H1 (cell line): Measurements from ENCODE around the gene SCP2. TPM values are rescaled to one million over a fixed set of nuclear protein-coding genes. Genes with fewer than 3 reads are reported as not detected.

Source experiments
- CEBPB ChIP-seq: IDR thresholded peaks from 2 replicates; pipeline ENCODE4 v1.6.1; 2012; ENCODE audit warnings: low read depth, low read length
- CHD2 ChIP-seq: IDR thresholded peaks from 2 replicates; pipeline ENCODE4 v1.6.1; 2012; ENCODE audit warnings: low read length, improper control_type of control experiment
- RFX5 ChIP-seq: IDR thresholded peaks from 2 replicates; pipeline ENCODE4 v1.6.1; 2011; ENCODE audit warnings: low read depth, low read length, improper control_type of control experiment, borderline replicate concordance
- polyA plus RNA-seq, 7 experiments: library from polyadenylated mRNA; depleted of rRNA in 3 of 7; stranded (reverse) in 5 of 7; unstranded in 2 of 7; fragments of >200 nt in 5 of 7; fragments of 200-250 nt in 2 of 7; gene quantifications; 1 replicate in 5 of 7; 2 replicates in 1 of 7; 4 replicates in 1 of 7; pipeline versions ENCODE4 v1.2.1 to v1.2.3, GENCODE V29; 2011 to 2013; ENCODE audit warnings: missing spikeins in 2 of 7, mixed read lengths in 2 of 7
- total RNA-seq: library from RNA; stranded (reverse); fragmentation: NEBNext Ultra II Directional; extraction: Animal tissue kit (Norgen Biotek cat#: 25700); gene quantifications from 2 replicates; pipeline ENCODE4 v1.2.1, GENCODE V29; 2021
- TF ChIP-seq, protein P1 (sequence below), 3 experiments: IDR thresholded peaks; 1 replicate in 2 of 3; 2 replicates in 1 of 3; pipeline versions ENCODE4 v1.5.1 to v1.6.1; 2011; ENCODE audit warnings: low read length in 3 of 3, mild to moderate bottlenecking in 3 of 3, inconsistent platforms in 2 of 3, low read depth in 1 of 3, moderate library complexity in 1 of 3; ENCODE audit not compliant: insufficient read depth in 1 of 3; ENCODE audit errors: control extremely low read depth in 1 of 3
- TF ChIP-seq, protein P2 (sequence below): IDR thresholded peaks from 2 replicates; pipeline ENCODE4 v1.6.1; 2012; ENCODE audit warnings: inconsistent platforms

The SCP2 gene
- total and polyA plus RNA-seq, 2 of the 8 experiments (the other 6 are each of a cell fraction or from before 2014, with no cell fraction given): 20.9 to 54.3 TPM

DNA sequence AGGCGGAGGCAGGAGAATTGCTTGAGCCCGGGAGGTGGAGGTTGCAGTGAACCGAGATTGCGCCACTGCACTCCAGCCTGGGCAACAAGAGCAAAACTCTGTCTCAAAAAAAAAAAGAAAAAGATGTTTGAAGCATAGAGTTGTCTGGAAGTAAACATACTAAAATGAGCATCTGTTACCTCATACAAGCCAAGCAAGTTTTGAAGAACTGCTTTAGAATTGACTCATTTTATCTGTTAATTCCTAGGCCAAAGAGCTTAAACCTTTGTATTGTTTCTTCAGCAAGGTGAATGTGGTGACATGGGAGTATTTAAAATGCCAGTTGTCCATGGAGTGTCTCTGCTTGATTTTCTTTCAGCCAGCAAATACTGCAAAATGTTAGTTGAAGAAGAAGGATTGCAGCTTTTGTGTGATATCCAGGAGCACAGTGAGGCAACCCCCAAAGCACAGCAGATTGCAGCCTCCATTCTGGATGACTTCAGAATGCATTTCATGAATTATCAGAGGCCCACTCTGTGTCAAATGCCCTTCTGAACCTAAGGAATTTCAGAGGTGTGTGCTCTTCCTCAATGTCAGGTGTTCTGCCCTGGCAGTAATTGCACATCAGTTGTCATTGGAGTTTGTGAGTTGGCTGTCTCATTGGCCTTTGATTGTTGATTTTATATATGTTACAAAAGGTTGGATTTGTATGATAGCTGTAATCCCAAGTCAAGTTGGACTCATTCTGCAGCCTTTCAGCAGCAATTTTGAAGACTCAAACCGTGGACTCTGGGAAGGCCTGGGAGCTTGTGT is 34.5 kb upstream of the SCP2 start (continued):
- TF ChIP-seq, protein P1, sequence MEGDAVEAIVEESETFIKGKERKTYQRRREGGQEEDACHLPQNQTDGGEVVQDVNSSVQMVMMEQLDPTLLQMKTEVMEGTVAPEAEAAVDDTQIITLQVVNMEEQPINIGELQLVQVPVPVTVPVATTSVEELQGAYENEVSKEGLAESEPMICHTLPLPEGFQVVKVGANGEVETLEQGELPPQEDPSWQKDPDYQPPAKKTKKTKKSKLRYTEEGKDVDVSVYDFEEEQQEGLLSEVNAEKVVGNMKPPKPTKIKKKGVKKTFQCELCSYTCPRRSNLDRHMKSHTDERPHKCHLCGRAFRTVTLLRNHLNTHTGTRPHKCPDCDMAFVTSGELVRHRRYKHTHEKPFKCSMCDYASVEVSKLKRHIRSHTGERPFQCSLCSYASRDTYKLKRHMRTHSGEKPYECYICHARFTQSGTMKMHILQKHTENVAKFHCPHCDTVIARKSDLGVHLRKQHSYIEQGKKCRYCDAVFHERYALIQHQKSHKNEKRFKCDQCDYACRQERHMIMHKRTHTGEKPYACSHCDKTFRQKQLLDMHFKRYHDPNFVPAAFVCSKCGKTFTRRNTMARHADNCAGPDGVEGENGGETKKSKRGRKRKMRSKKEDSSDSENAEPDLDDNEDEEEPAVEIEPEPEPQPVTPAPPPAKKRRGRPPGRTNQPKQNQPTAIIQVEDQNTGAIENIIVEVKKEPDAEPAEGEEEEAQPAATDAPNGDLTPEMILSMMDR (IDR thresholded peaks at IDR 0.05; ENCODE audit: control extremely low read depth in 1 of 3, insufficient read depth in 1 of 3, low read depth in 1 of 3, low read length in 3 of 3): no peak
- no peak for TF ChIP-seq CHD2
- TF ChIP-seq RFX5: no peak
- no peak for TF ChIP-seq CEBPB
- TF ChIP-seq, protein P2, sequence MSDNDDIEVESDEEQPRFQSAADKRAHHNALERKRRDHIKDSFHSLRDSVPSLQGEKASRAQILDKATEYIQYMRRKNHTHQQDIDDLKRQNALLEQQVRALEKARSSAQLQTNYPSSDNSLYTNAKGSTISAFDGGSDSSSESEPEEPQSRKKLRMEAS: no peak
